Transverse colon (tissue), 4 donors: ENCODE measurements around the gene INSC. TPM values are rescaled to one million over a fixed set of nuclear protein-coding genes. Genes with fewer than 3 reads are reported as not detected.

Source experiments
- DNase-seq: peaks from one replicate; pipeline ENCODE4 v3.0.0-alpha.2; 2019
- H3K27ac ChIP-seq, 4 donors: fragments of 200-600 bp; sonication (generic); 2 replicates each; pipeline ENCODE4 v1.5.1; 2016 to 2018; ENCODE audit warnings: inconsistent platforms in 4 of 4
- H3K27me3 ChIP-seq: fragments of 200-600 bp; sonication (generic); 2 replicates; pipeline ENCODE4 v1.5.1; 2017; ENCODE audit warnings: inconsistent platforms
- H3K36me3 ChIP-seq, 4 donors: fragments of 200-600 bp; sonication (generic); 2 replicates each; pipeline ENCODE4 v1.5.1; 2017 to 2019; ENCODE audit warnings: inconsistent platforms in 4 of 4
- H3K4me1 ChIP-seq, 4 donors: fragments of 200-600 bp; sonication (generic); 2 replicates each; pipeline ENCODE4 v1.5.1; 2017 to 2020; ENCODE audit warnings: inconsistent platforms in 4 of 4
- H3K4me3 ChIP-seq, 4 donors: fragments of 200-600 bp; sonication (generic); 1 replicate in 1 of 4; 2 replicates in 3 of 4; pipeline versions ENCODE4 v1.5.1 to v1.6.1; 2017 to 2019; ENCODE audit warnings: inconsistent platforms in 4 of 4
- H3K9me3 ChIP-seq, 2 donors: fragments of 200-600 bp; sonication (generic); 2 replicates each; pipeline ENCODE4 v1.5.1; 2017 to 2019; ENCODE audit warnings: inconsistent platforms in 2 of 2
- CTCF ChIP-seq, 5 experiments: fragments of 200-600 bp in 3 of 5; fragments of 450-650 bp in 2 of 5; sonication (generic) in 3 of 5; IDR thresholded peaks; 1 replicate in 2 of 5; 2 replicates in 3 of 5; pipeline ENCODE4 v1.5.1; 2016 to 2017; ENCODE audit warnings: antibody characterized with exemption in 5 of 5, inconsistent platforms in 3 of 5, mild to moderate bottlenecking in 2 of 5, moderate library complexity in 1 of 5
- EP300 ChIP-seq: sonication (generic); formaldehyde crosslinking; IDR thresholded peaks from one replicate; pipeline ENCODE4 v1.6.1; 2017; ENCODE audit warnings: antibody characterized with exemption, low read depth
- POLR2A ChIP-seq: fragments of 450-650 bp; IDR thresholded peaks from one replicate; pipeline ENCODE4 v1.6.1; 2016; ENCODE audit warnings: antibody characterized with exemption, mild to moderate bottlenecking, moderate library complexity
- POLR2AphosphoS5 ChIP-seq, 3 donors: sonication (generic); formaldehyde crosslinking; IDR thresholded peaks; one replicate each; pipeline ENCODE4 v1.6.1; 2016; ENCODE audit warnings: antibody characterized with exemption in 3 of 3
- WGBS, 2 donors: methylation state at CpG; one replicate each; pipeline ENCODE4 v1.1.5; 2018; ENCODE audit warnings: low coverage in 1 of 2; 5-methylcytosine and 5-hydroxymethylcytosine counted together
- in situ Hi-C, 4 donors: fragments of 200-750 bp; cut with MboI; loops; one replicate each; pipeline versions ENCODE4 v1.15.0 to v1.15.1; 2017; ENCODE audit warnings: low sequenced_read_pairs in 3 of 4, low pct_ligation_motif_present in 1 of 4, low pct_unique_long_range_greater_than_20kb in 1 of 4
- intact Hi-C: fragments of 100-400 bp; cut with DNase I; formaldehyde crosslinking; loops from one replicate; pipeline ENCODE4 v1.15.1; 2023; ENCODE audit warnings: low total_unique reads
- total RNA-seq, 4 donors: library from RNA; depleted of rRNA; stranded (reverse); fragments of >200 nt; gene quantifications; one replicate each; pipeline ENCODE4 v1.1.0, GENCODE V29; 2016

The INSC gene
- total RNA-seq, 4 donors from 2014 or later = 0.60 to 1.9 (median 1.3) TPM

GRCh38 chr11:15206791-15207190 is 92.1 kb downstream of the INSC start:
- H3K36me3 ChIP-seq = no peaks in the 10 kb centered on the region
- DNase-seq = no peak
- intact Hi-C loops = loop anchor here (10.0 kb wide), 1 partner anchor 302 kb away; no protein-coding TSS in a partner anchor
- H3K4me3 ChIP-seq = no peak overlapping the region
- WGBS, 2 donors = 81 to 100% methylated on average over 1 to 2 of the region's 2 CpGs
- no peak overlapping the region for H3K27ac ChIP-seq
- peaks cover 0 to 2% (median 0%) of the 10 kb centered on the region in 4 donors for H3K4me1 ChIP-seq
- H3K9me3 ChIP-seq = no peaks in the 10 kb centered on the region
- in situ Hi-C loops = loop anchor here in 1 of 4 donors (5.0 kb wide), 1 partner anchor 104 kb away; no protein-coding TSS in a partner anchor
- no peaks in the 10 kb centered on the region for H3K27me3 ChIP-seq
- TF ChIP-seq EP300 = no peak
- TF ChIP-seq POLR2A = no peak
- no peak for TF ChIP-seq POLR2AphosphoS5 (IDR thresholded peaks at IDR 0.05)
- no peak for TF ChIP-seq CTCF (IDR thresholded peaks at IDR 0.05)

GRCh38 chr11:15208378-15209222 is 93.9 kb downstream of the INSC start:
- DNase-seq = peak; percentile 79
- WGBS, 2 donors = 17% methylated on average over 10 of the region's 10 CpGs; no CpG with 5 or more reads in 1 of the 2 donors
- in situ Hi-C loops = loop anchor here in 1 of 4 donors (5.0 kb wide), 1 partner anchor 106 kb away; no protein-coding TSS in a partner anchor
- Histone ChIP-seq H3K36me3 (no peaks in the 10 kb centered on the region), H3K27me3 (no peaks in the 10 kb centered on the region), H3K27ac (no peak overlapping the region), H3K9me3 (no peaks in the 10 kb centered on the region), H3K4me3 (no peak overlapping the region), H3K4me1 (peaks cover 0 to 7% (median 3%) of the 10 kb centered on the region in 4 donors)
- intact Hi-C loops = loop anchor here (2.0 to 10.0 kb wide), 2 partner anchors 104 to 304 kb away; no protein-coding TSS in a partner anchor
- TF ChIP-seq EP300 = no peak
- TF ChIP-seq CTCF (IDR thresholded peaks at IDR 0.05) = peak; percentile 89 to 93 (median 91)

GRCh38 chr11:15212876-15213275 is 98.2 kb downstream of the INSC start:
- H3K4me3 ChIP-seq = no peak overlapping the region
- intact Hi-C loops = no loop called here
- no peaks in the 10 kb centered on the region for H3K36me3 ChIP-seq
- peaks cover 0 to 13% (median 3%) of the 10 kb centered on the region in 4 donors for H3K4me1 ChIP-seq
- no peaks in the 10 kb centered on the region for H3K27me3 ChIP-seq
- H3K27ac ChIP-seq = no peak overlapping the region
- TF ChIP-seq POLR2A = no peak
- no peak for TF ChIP-seq EP300
- TF ChIP-seq POLR2AphosphoS5 (IDR thresholded peaks at IDR 0.05) = no peak
- TF ChIP-seq CTCF (IDR thresholded peaks at IDR 0.05) = no peak
- in situ Hi-C loops = no loop called here
- no peaks in the 10 kb centered on the region for H3K9me3 ChIP-seq
- 90 to 91% methylated on average over 4 of the region's 4 CpGs for WGBS, 2 donors
- no peak for DNase-seq

GRCh38 chr11:15213471-15214231 is 98.9 kb downstream of the INSC start:
- peaks cover 0 to 13% (median 2%) of the 10 kb centered on the region in 4 donors for H3K4me1 ChIP-seq
- DNase-seq = no peak
- WGBS, 2 donors = 43 to 53% methylated on average over 3 of the region's 3 CpGs
- H3K36me3 ChIP-seq = no peaks in the 10 kb centered on the region
- in situ Hi-C loops = no loop called here
- no peak overlapping the region for H3K27ac ChIP-seq
- no peaks in the 10 kb centered on the region for H3K27me3 ChIP-seq
- no peaks in the 10 kb centered on the region for H3K9me3 ChIP-seq
- intact Hi-C loops = no loop called here
- TF ChIP-seq CTCF (IDR thresholded peaks at IDR 0.05) (no peak), EP300 (no peak), POLR2A (no peak), POLR2AphosphoS5 (IDR thresholded peaks at IDR 0.05) (no peak)
- no peak overlapping the region for H3K4me3 ChIP-seq
